Islet precursor cell (in vitro differentiated cells): ENCODE measurements around the gene BEND4.

Experiments used
- DNase-seq: peaks from one replicate; pipeline ENCODE4 v3.0.0-alpha.2; 2018

The BEND4 gene

GRCh38 chr4:42101446-42101975 lies 50.9 kb downstream of the BEND4 start:
- no peak for DNase-seq

GRCh38 chr4:42088386-42088785 lies 64.1 kb downstream of the BEND4 start:
- DNase-seq, result no peak

GRCh38 chr4:42083816-42084215 lies 68.6 kb downstream of the BEND4 start:
- no peak for DNase-seq

GRCh38 chr4:42080306-42080705 lies 72.1 kb downstream of the BEND4 start:
- DNase-seq, result no peak

- DNase-seq, result no peak
Measured at GRCh38 chr4:42078184-42078801, 74.2 kb downstream of the BEND4 start.

DNA sequence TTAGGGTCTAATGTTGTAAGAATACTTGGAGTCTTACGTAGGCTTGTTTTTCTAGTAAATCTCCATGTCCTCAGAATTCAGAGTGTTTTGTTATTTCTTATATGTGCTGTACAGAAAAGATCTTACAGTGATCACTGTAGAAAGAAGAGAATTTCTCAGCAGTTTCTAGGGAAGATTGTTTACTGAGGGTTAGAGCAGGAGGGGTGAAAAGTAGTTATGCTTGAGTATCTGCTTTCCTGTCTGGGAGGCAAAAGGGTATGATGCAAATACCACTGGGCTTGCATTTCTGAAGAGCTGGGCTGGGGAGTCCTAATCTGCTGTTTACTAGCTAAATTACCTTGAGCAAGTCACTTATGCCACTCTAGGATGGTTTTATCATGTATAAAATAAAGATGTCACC lies 78.2 kb downstream of the BEND4 start:
- DNase-seq, result no peak

- DNase-seq, result no peak
Measured at GRCh38 chr4:42070463-42070862, 82.0 kb downstream of the BEND4 start.

- no peak for DNase-seq
Measured at GRCh38 chr4:42067264-42067663, 85.2 kb downstream of the BEND4 start.

DNA sequence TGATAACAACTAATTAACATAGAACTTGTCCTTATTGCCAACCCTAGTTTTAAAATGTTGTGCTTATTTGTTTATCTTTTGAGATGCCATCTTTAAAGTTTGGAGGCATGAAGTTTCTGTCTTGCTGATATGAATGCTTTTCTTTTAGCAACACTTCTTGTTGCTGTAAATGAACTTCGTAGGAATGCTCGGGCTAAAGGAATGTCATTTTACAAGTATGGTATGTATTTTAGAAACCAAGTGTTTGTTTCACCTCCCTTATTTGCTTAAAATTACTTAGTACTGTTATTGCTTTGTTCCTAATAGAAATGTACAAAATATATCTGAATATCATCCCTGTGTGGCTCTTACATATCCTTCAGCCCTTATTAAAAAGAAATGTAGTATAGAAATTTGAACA lies 86.1 kb downstream of the BEND4 start:
- DNase-seq, result no peak
